ENCODE measurements around the gene XAF1. TPM values are rescaled to one million over a fixed set of nuclear protein-coding genes. Genes with fewer than 3 reads are reported as not detected.
"Not testable (repeated sequence)": the region's sequence is repeated elsewhere in the genome, so short reads cannot be mapped to it uniquely, and the experiment has no call there.

XAF1 gene
- total and polyA plus RNA-seq, 9 of the 15 experiments (the other 6 are each of a cell fraction or from before 2014, with no cell fraction given), result 0.07 to 0.22 (median 0.11) TPM; not detected in 4

GRCh38 chr17:6729531-6729930 is 26.3 kb upstream of the XAF1 start:
- Histone ChIP-seq H3K9me1 (ENCODE audit: control insufficient read depth, insufficient read depth, low read length) (no peaks in the 10 kb centered on the region), H3K4me2 (ENCODE audit: insufficient read depth, low read length) (no peak overlapping the region), H2AFZ (ENCODE audit: low read depth, low read length) (no peak overlapping the region), H3K4me3 (no peak overlapping the region), H3K4me1 (replicated peaks in 1 of 2; ENCODE audit: control insufficient read depth in 2 of 2, insufficient read depth in 2 of 2, low read length in 2 of 2) (no peaks in the 10 kb centered on the region), H3K27me3 (ENCODE audit: control insufficient read depth in 2 of 2, insufficient read depth in 2 of 2, low read length in 2 of 2) (no peaks in the 10 kb centered on the region; a peak in 1 of 5 replicates), H3K79me2 (ENCODE audit: control insufficient read depth, insufficient read depth, low read length) (no peaks in the 10 kb centered on the region), H3K9ac (ENCODE audit: insufficient read depth in 1 of 2, low read depth in 2 of 2, low read length in 2 of 2) (no peak overlapping the region), H3K36me3 (ENCODE audit: control insufficient read depth, insufficient read depth, low read length) (no peaks in the 10 kb centered on the region), H4K20me1 (replicated peaks; ENCODE audit: control insufficient read depth, insufficient read depth, low read length) (no peaks in the 10 kb centered on the region), H3K27ac (ENCODE audit: extremely low read depth, low read depth, low read length) (no peak overlapping the region), H3K9me3 (replicated peaks; ENCODE audit: control insufficient read depth, insufficient read depth, low read depth, low read length) (no peaks in the 10 kb centered on the region)
- DNase-seq (ENCODE audit: extremely low read depth in 1 of 4, low spot score in 3 of 4) (no peak), ATAC-seq (no peak), FAIRE-seq (no peak)
- in situ Hi-C loops (cut with MboI) (no loop called here), intact Hi-C loops (cut with micrococcal nuclease) (no loop called here)
- WGBS (ENCODE audit: insufficient coverage, low coverage, missing lambda C conversion rate), result 5% methylated on average over 4 of the region's 4 CpGs
- ChIA-PET POLR2A (no interaction called here), CTCF (ENCODE audit: low intra/inter-chr PET ratio) (no interaction called here)
- no peak for TF ChIP-seq ZFP1 (CRISPR knock-in tag; IDR thresholded peaks at IDR 0.05)
- no peak for TF ChIP-seq GTF2B (IDR thresholded peaks at IDR 0.05; ENCODE audit: extremely low read depth, insufficient read length)
- BruUV-seq (replicated peaks), result no TSS peak

- H3K4me1 ChIP-seq (replicated peaks in 1 of 2; ENCODE audit: control insufficient read depth in 2 of 2, insufficient read depth in 2 of 2, low read length in 2 of 2); H3K9ac ChIP-seq (ENCODE audit: insufficient read depth in 1 of 2, low read depth in 2 of 2, low read length in 2 of 2); in situ Hi-C loops (cut with MboI); H3K79me2 ChIP-seq (ENCODE audit: control insufficient read depth, insufficient read depth, low read length); H3K4me3 ChIP-seq; FAIRE-seq; H3K4me2 ChIP-seq (ENCODE audit: insufficient read depth, low read length); BruUV-seq (replicated peaks); DNase-seq (ENCODE audit: extremely low read depth in 1 of 4, low spot score in 3 of 4); H2AFZ ChIP-seq (ENCODE audit: low read depth, low read length); H3K27me3 ChIP-seq (ENCODE audit: control insufficient read depth in 2 of 2, insufficient read depth in 2 of 2, low read length in 2 of 2); POLR2A ChIA-PET; H3K27ac ChIP-seq (ENCODE audit: extremely low read depth, low read depth, low read length); H3K9me1 ChIP-seq (ENCODE audit: control insufficient read depth, insufficient read depth, low read length); H3K9me3 ChIP-seq (replicated peaks; ENCODE audit: control insufficient read depth, insufficient read depth, low read depth, low read length); H3K36me3 ChIP-seq (ENCODE audit: control insufficient read depth, insufficient read depth, low read length); intact Hi-C loops (cut with micrococcal nuclease); H4K20me1 ChIP-seq (replicated peaks; ENCODE audit: control insufficient read depth, insufficient read depth, low read length); ATAC-seq; CTCF ChIA-PET (ENCODE audit: low intra/inter-chr PET ratio): not testable (repeated sequence)
- 7% methylated on average over 6 of the region's 6 CpGs for WGBS (ENCODE audit: insufficient coverage, low coverage, missing lambda C conversion rate)
Observed at GRCh38 chr17:6746665-6747064, 9.2 kb upstream of the XAF1 start.

All from K562 (cell line).